PFSK-1 (cell line): ENCODE data around the gene FCSK.

ENCODE experiments used
- FOXP2 ChIP-seq: optimal IDR thresholded peaks from 2 replicates; pipeline ENCODE3; 2011; ENCODE audit warnings: borderline replicate concordance, control low read depth, inconsistent platforms; ENCODE audit not compliant: insufficient read depth; ENCODE audit errors: extremely low read length, extremely low read depth
- POLR2AphosphoS5 ChIP-seq: IDR thresholded peaks from 2 replicates; pipeline ENCODE4 v1.6.1; 2012; ENCODE audit warnings: low read depth, mild to moderate bottlenecking, control low read depth, low read length, moderate library complexity
- REST ChIP-seq, 2 experiments: IDR thresholded peaks; 2 replicates each; pipeline versions ENCODE4 v1.6.1 to v1.8.0; 2011 to 2012; ENCODE audit warnings: low read depth in 2 of 2, low read length in 2 of 2, control low read depth in 1 of 2, inconsistent platforms in 1 of 2, mild to moderate bottlenecking in 1 of 2, moderate library complexity in 1 of 2; ENCODE audit not compliant: insufficient read depth in 1 of 2
- SIN3A ChIP-seq: IDR thresholded peaks from 2 replicates; pipeline ENCODE4 v1.6.1; 2012; ENCODE audit warnings: mild to moderate bottlenecking, low read length, moderate library complexity, borderline replicate concordance; ENCODE audit not compliant: insufficient read depth
- TAF1 ChIP-seq: IDR thresholded peaks from 2 replicates; pipeline ENCODE4 v1.6.1; 2012; ENCODE audit warnings: low read length, control low read depth, borderline replicate concordance; ENCODE audit not compliant: insufficient read depth

The FCSK gene

GRCh38 chr16:70437582-70438557 lies 16.5 kb upstream of the FCSK start:
- no peak for TF ChIP-seq POLR2AphosphoS5
- no peak; the same call in 1 of the 2 replicates for TF ChIP-seq TAF1
- TF ChIP-seq SIN3A, result no peak
- TF ChIP-seq REST (IDR thresholded peaks at IDR 0.05; ENCODE audit: insufficient read depth in 1 of 2, low read depth in 2 of 2, low read length in 2 of 2), result no peak
- no peak for TF ChIP-seq FOXP2

GRCh38 chr16:70438585-70438968 lies 15.8 kb upstream of the FCSK start:
- no peak for TF ChIP-seq SIN3A
- no peak for TF ChIP-seq POLR2AphosphoS5
- TF ChIP-seq FOXP2, result no peak
- no peak for TF ChIP-seq TAF1
- TF ChIP-seq REST (IDR thresholded peaks at IDR 0.05; ENCODE audit: insufficient read depth in 1 of 2, low read depth in 2 of 2, low read length in 2 of 2), result no peak

- TF ChIP-seq SIN3A (no peak), FOXP2 (peak; percentile 49), POLR2AphosphoS5 (peak; percentile 51; the same call in 1 of the 2 replicates)
Observed at GRCh38 chr16:70438969-70439862, 15.2 kb upstream of the FCSK start, which contains the start of gene ST3GAL2. Gene ST3GAL2, minus strand, starts transcription at chr16:70439100. Its CDS starts 40,570 bp downstream, at chr16:70398530.

- TF ChIP-seq REST (IDR thresholded peaks at IDR 0.05; ENCODE audit: insufficient read depth in 1 of 2, low read depth in 2 of 2, low read length in 2 of 2) (no peak), FOXP2 (no peak), TAF1 (no peak), POLR2AphosphoS5 (no peak), SIN3A (no peak)
Observed at GRCh38 chr16:70440009-70440692, 14.2 kb upstream of the FCSK start.

GRCh38 chr16:70441406-70441990 lies 12.9 kb upstream of the FCSK start:
- no peak for TF ChIP-seq POLR2AphosphoS5
- no peak for TF ChIP-seq SIN3A
- TF ChIP-seq REST (IDR thresholded peaks at IDR 0.05; ENCODE audit: insufficient read depth in 1 of 2, low read depth in 2 of 2, low read length in 2 of 2), result no peak
- TF ChIP-seq FOXP2, result no peak
